H9 (cell line): Measurements from ENCODE around the gene ACRV1. TPM values are rescaled to one million over a fixed set of nuclear protein-coding genes. Genes with fewer than 3 reads are reported as not detected.

ENCODE experiments used
- DNase-seq: peaks from one replicate; pipeline ENCODE4 v3.0.0-alpha.2; 2017
- H2AFZ ChIP-seq: one replicate; pipeline ENCODE4 v1.6.1; 2013; ENCODE audit warnings: mild to moderate bottlenecking, low read length, control low read depth, moderate library complexity
- H2AK5ac ChIP-seq: 2 replicates; pipeline ENCODE4 v1.6.1; 2013; ENCODE audit warnings: low read length, control low read depth, mixed read lengths; ENCODE audit not compliant: insufficient read length
- H2BK120ac ChIP-seq: one replicate; pipeline ENCODE4 v1.6.1; 2013; ENCODE audit warnings: low read depth, mild to moderate bottlenecking, low read length, control low read depth, inconsistent platforms; ENCODE audit not compliant: poor library complexity, severe bottlenecking
- H2BK12ac ChIP-seq: 2 replicates; pipeline ENCODE4 v1.6.1; 2013; ENCODE audit warnings: low read length, control low read depth, mixed read lengths, low read depth; ENCODE audit not compliant: insufficient read length
- H2BK15ac ChIP-seq: 2 replicates; pipeline ENCODE4 v1.6.1; 2013; ENCODE audit warnings: low read depth, low read length, control low read depth
- H2BK20ac ChIP-seq: one replicate; pipeline ENCODE4 v1.6.1; 2013; ENCODE audit warnings: low read depth, mild to moderate bottlenecking, low read length, control low read depth, inconsistent platforms; ENCODE audit not compliant: poor library complexity, severe bottlenecking
- H2BK5ac ChIP-seq: 2 replicates; pipeline ENCODE4 v1.6.1; 2013; ENCODE audit warnings: low read length, control low read depth, mixed read lengths; ENCODE audit not compliant: insufficient read length
- H3K14ac ChIP-seq: 2 replicates; pipeline ENCODE4 v1.6.1; 2013; ENCODE audit warnings: low read length, control low read depth; ENCODE audit not compliant: insufficient read depth
- H3K18ac ChIP-seq: 2 replicates; pipeline ENCODE4 v1.6.1; 2013; ENCODE audit warnings: low read depth, mild to moderate bottlenecking, mixed read lengths, low read length, control low read depth; ENCODE audit not compliant: insufficient read length
- H3K23ac ChIP-seq: 2 replicates; pipeline ENCODE4 v1.6.1; 2013; ENCODE audit warnings: low read length, control low read depth, mixed read lengths, low read depth; ENCODE audit not compliant: insufficient read length
- H3K23me2 ChIP-seq: 2 replicates; pipeline ENCODE4 v1.6.1; 2013; ENCODE audit warnings: low read depth, mild to moderate bottlenecking, mixed read lengths, low read length, control low read depth; ENCODE audit not compliant: insufficient read length, poor library complexity, severe bottlenecking
- H3K27ac ChIP-seq: 2 replicates; pipeline ENCODE4 v1.5.1; 2013; ENCODE audit warnings: low read length, control low read depth, mixed read lengths, low read depth; ENCODE audit not compliant: insufficient read length
- H3K27me3 ChIP-seq: 2 replicates; pipeline ENCODE4 v1.6.1; 2013; ENCODE audit warnings: low read length, control low read depth, inconsistent platforms; ENCODE audit not compliant: insufficient read depth
- H3K4ac ChIP-seq: 2 replicates; pipeline ENCODE4 v1.6.1; 2013; ENCODE audit warnings: low read depth, mild to moderate bottlenecking, control low read depth, inconsistent platforms, low read length, moderate library complexity
- H3K4me1 ChIP-seq: 2 replicates; pipeline ENCODE4 v1.6.1; 2013; ENCODE audit warnings: low read length, control low read depth, inconsistent platforms; ENCODE audit not compliant: insufficient read depth
- H3K4me2 ChIP-seq: 2 replicates; pipeline ENCODE4 v1.6.1; 2013; ENCODE audit warnings: low read length, control low read depth, mixed read lengths; ENCODE audit not compliant: insufficient read length, insufficient read depth
- H3K56ac ChIP-seq: 2 replicates; pipeline ENCODE4 v1.6.1; 2013; ENCODE audit warnings: low read depth, mild to moderate bottlenecking, mixed read lengths, low read length, control low read depth; ENCODE audit not compliant: insufficient read length
- H3K79me1 ChIP-seq: 2 replicates; pipeline ENCODE4 v1.6.1; 2013; ENCODE audit warnings: low read depth, mild to moderate bottlenecking, moderate library complexity, low read length, control low read depth, inconsistent platforms; ENCODE audit not compliant: insufficient read depth, poor library complexity, severe bottlenecking
- H3K79me2 ChIP-seq: 2 replicates; pipeline ENCODE4 v1.6.1; 2013; ENCODE audit warnings: low read length, control low read depth, inconsistent platforms; ENCODE audit not compliant: insufficient read depth
- H3K9ac ChIP-seq: 2 replicates; pipeline ENCODE4 v1.6.1; 2013; ENCODE audit warnings: low read length, control low read depth, mixed read lengths; ENCODE audit not compliant: insufficient read length; ENCODE audit errors: extremely low read depth
- H3K9me3 ChIP-seq: one replicate; pipeline ENCODE4 v1.6.1; 2013; ENCODE audit warnings: low read depth, low read length, inconsistent platforms; ENCODE audit not compliant: control insufficient read depth
- H3T11ph ChIP-seq: one replicate; pipeline ENCODE4 v1.6.1; 2013; ENCODE audit warnings: mild to moderate bottlenecking, low read length, control low read depth, inconsistent platforms
- H4K20me1 ChIP-seq: one replicate; pipeline ENCODE4 v1.6.1; 2013; ENCODE audit not compliant: control insufficient read depth, insufficient read length, insufficient read depth
- H4K5ac ChIP-seq: 2 replicates; pipeline ENCODE4 v1.6.1; 2013; ENCODE audit warnings: low read depth, mild to moderate bottlenecking, mixed read lengths, low read length, control low read depth; ENCODE audit not compliant: insufficient read length
- H4K8ac ChIP-seq: replicated peaks from 2 replicates; pipeline ENCODE4 v1.6.1; 2013; ENCODE audit warnings: low read length, control low read depth, mixed read lengths, low read depth; ENCODE audit not compliant: insufficient read length
- H4K91ac ChIP-seq: 2 replicates; pipeline ENCODE4 v1.6.1; 2013; ENCODE audit warnings: low read depth, mild to moderate bottlenecking, moderate library complexity, mixed read lengths, low read length, control low read depth; ENCODE audit not compliant: insufficient read length
- H3K27ac Mint-ChIP-seq, 3 experiments: 2 replicates in 2 of 3; 3 replicates in 1 of 3; pipeline ENCODE4 v1.8.0; 2020 to 2021; ENCODE audit warnings: mixed read lengths in 3 of 3, mild to moderate bottlenecking in 1 of 3, moderate library complexity in 1 of 3
- H3K27me3 Mint-ChIP-seq: 2 replicates; pipeline ENCODE4 v1.8.0; 2021; ENCODE audit warnings: low read depth, mild to moderate bottlenecking, moderate library complexity, mixed read lengths
- H3K36me3 Mint-ChIP-seq, 3 experiments: 2 replicates in 2 of 3; 3 replicates in 1 of 3; pipeline ENCODE4 v1.8.0; 2020 to 2021; ENCODE audit warnings: low read depth in 3 of 3, mixed read lengths in 3 of 3; ENCODE audit not compliant: insufficient read depth in 1 of 3
- H3K4me1 Mint-ChIP-seq, 2 experiments: 2 replicates each; pipeline ENCODE4 v1.8.0; 2020; ENCODE audit warnings: mixed read lengths in 2 of 2
- H3K4me3 Mint-ChIP-seq, 2 experiments: 2 replicates in 1 of 2; 3 replicates in 1 of 2; pipeline ENCODE4 v1.8.0; 2020 to 2021; ENCODE audit warnings: mild to moderate bottlenecking in 2 of 2, mixed read lengths in 2 of 2, moderate library complexity in 1 of 2
- H3K9me3 Mint-ChIP-seq, 2 experiments: 2 replicates in 1 of 2; 3 replicates in 1 of 2; pipeline ENCODE4 v1.8.0; 2020; ENCODE audit warnings: mild to moderate bottlenecking in 2 of 2, mixed read lengths in 2 of 2, moderate library complexity in 1 of 2
- WGBS: extraction: QIAGEN DNeasy Blood & Tissue Kit; methylation state at CpG from one replicate; pipeline ENCODE4 v1.1.7; 2013; ENCODE audit warnings: missing lambda C conversion rate, low lambda C conversion rate, mixed read lengths; ENCODE audit not compliant: insufficient read length; ENCODE audit errors: extremely low coverage; 5-methylcytosine and 5-hydroxymethylcytosine counted together
- total RNA-seq: library from RNA; stranded (reverse); gene quantifications from 2 replicates; pipeline ENCODE4 v1.2.1, GENCODE V29; 2021
- TF ChIP-seq, protein P1 (sequence below): fragments of 200-600 bp; sonication (generic); conservative IDR thresholded peaks from 3 replicates; pipeline ENCODE4 v1.8.0; 2021; ENCODE audit warnings: antibody characterized with exemption, mild to moderate bottlenecking

Gene ACRV1
- total RNA-seq, 1 experiment from 2014 or later, result not detected

DNA sequence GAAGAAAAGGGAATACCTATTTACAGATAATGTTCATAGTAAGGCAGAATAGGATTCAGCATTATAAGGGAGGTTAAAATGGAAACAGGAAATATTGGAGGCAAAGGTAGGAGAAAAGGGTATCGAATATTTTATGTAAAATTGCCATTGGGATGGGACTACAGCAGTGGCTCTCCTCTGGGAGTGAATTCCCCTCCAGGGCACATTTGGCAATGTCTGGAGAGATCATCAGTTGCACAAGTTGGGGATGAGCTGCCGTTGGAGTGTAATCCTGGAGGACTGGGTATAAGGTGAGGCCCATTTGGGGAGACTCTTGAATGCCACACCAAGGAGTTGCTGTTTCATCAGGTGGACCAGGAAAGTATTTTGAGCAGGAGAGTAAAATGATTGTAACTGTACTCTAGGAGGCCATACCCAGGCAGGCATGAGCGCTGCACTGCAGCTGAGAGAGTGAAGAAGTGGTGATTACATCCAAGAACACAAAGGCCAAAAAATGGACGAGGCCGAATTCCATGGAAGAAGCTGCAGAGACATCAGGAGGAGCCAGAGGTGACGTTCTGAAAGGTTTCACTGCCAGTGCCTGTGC lies 8.7 kb upstream of the ACRV1 start:
- no peak overlapping the region for H3K9ac ChIP-seq
- peaks cover 16 to 18% of the 10 kb centered on the region in 2 experiments for H3K4me1 Mint-ChIP-seq
- H3K9me3 Mint-ChIP-seq, result peaks cover 6 to 15% of the 10 kb centered on the region in 2 experiments; a peak in 3 of 5 replicates
- no peaks in the 10 kb centered on the region for H3K9me3 ChIP-seq
- no peaks in the 10 kb centered on the region for H3K23me2 ChIP-seq
- no peaks in the 10 kb centered on the region for H3K27me3 Mint-ChIP-seq
- no peak overlapping the region for H2BK120ac ChIP-seq
- H3T11ph ChIP-seq, result no peak overlapping the region
- no peak overlapping the region for H2AFZ ChIP-seq
- no peak overlapping the region for H3K23ac ChIP-seq
- TF ChIP-seq, protein P1, sequence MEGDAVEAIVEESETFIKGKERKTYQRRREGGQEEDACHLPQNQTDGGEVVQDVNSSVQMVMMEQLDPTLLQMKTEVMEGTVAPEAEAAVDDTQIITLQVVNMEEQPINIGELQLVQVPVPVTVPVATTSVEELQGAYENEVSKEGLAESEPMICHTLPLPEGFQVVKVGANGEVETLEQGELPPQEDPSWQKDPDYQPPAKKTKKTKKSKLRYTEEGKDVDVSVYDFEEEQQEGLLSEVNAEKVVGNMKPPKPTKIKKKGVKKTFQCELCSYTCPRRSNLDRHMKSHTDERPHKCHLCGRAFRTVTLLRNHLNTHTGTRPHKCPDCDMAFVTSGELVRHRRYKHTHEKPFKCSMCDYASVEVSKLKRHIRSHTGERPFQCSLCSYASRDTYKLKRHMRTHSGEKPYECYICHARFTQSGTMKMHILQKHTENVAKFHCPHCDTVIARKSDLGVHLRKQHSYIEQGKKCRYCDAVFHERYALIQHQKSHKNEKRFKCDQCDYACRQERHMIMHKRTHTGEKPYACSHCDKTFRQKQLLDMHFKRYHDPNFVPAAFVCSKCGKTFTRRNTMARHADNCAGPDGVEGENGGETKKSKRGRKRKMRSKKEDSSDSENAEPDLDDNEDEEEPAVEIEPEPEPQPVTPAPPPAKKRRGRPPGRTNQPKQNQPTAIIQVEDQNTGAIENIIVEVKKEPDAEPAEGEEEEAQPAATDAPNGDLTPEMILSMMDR, result no peak
- H3K79me1 ChIP-seq, result no peaks in the 10 kb centered on the region
- no peaks in the 10 kb centered on the region for H3K4me1 ChIP-seq
- no peak overlapping the region; the same call in 1 of the 2 replicates for H3K14ac ChIP-seq
- H2AK5ac ChIP-seq, result no peak overlapping the region
- H2BK5ac ChIP-seq, result no peak overlapping the region
- no peak overlapping the region for H3K27ac ChIP-seq
- H4K5ac ChIP-seq, result no peak overlapping the region
- H3K36me3 Mint-ChIP-seq, result peaks cover 20 to 32% (median 24%) of the 10 kb centered on the region in 3 experiments
- no peak overlapping the region for H4K91ac ChIP-seq
- H3K4me3 Mint-ChIP-seq, result no peak overlapping the region
- 100% methylated on average over 1 of the region's 6 CpGs for WGBS
- H2BK15ac ChIP-seq, result no peak overlapping the region
- H3K79me2 ChIP-seq, result no peaks in the 10 kb centered on the region
- H4K8ac ChIP-seq, result no peak overlapping the region
- no peak overlapping the region for H2BK20ac ChIP-seq
- no peak overlapping the region for H3K27ac Mint-ChIP-seq
- H3K18ac ChIP-seq, result no peak overlapping the region
- H2BK12ac ChIP-seq, result no peak overlapping the region
- DNase-seq, result no peak
- no peak overlapping the region for H3K4me2 ChIP-seq
- no peaks in the 10 kb centered on the region for H3K27me3 ChIP-seq
- no peaks in the 10 kb centered on the region for H4K20me1 ChIP-seq
- no peak overlapping the region for H3K4ac ChIP-seq
- no peak overlapping the region for H3K56ac ChIP-seq
